ENCODE measurements around the gene KCND3.

KCND3 gene

GRCh38 chr1:111909030-111909429 is 80.4 kb downstream of the KCND3 start:
- DNase-seq: no peak

- no peak for DNase-seq
Measured at GRCh38 chr1:111908011-111908621, 81.4 kb downstream of the KCND3 start.

DNA sequence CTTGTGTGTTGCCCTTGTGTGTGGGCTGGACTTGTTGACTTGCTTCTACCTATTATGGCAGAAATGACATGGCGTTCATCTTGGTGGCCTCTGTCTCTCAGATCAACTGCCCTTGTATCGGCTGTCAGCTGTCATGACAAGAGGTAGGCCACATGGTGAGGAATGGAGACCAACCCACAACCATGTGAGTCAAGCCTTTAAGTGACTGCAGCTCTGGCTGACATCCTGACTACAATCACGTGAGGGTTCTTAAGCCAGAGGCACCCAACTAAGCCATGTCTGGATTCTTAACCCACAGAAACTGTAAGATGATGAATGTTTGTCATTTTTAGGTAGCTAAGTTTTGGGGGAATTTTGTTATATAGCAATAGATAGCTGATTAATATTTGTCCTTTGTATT is 82.1 kb downstream of the KCND3 start:
- DNase-seq: no peak

- DNase-seq: no peak
Measured at GRCh38 chr1:111906816-111907215, 82.7 kb downstream of the KCND3 start.

- no peak for DNase-seq
Measured at GRCh38 chr1:111906111-111906510, 83.4 kb downstream of the KCND3 start.

DNA sequence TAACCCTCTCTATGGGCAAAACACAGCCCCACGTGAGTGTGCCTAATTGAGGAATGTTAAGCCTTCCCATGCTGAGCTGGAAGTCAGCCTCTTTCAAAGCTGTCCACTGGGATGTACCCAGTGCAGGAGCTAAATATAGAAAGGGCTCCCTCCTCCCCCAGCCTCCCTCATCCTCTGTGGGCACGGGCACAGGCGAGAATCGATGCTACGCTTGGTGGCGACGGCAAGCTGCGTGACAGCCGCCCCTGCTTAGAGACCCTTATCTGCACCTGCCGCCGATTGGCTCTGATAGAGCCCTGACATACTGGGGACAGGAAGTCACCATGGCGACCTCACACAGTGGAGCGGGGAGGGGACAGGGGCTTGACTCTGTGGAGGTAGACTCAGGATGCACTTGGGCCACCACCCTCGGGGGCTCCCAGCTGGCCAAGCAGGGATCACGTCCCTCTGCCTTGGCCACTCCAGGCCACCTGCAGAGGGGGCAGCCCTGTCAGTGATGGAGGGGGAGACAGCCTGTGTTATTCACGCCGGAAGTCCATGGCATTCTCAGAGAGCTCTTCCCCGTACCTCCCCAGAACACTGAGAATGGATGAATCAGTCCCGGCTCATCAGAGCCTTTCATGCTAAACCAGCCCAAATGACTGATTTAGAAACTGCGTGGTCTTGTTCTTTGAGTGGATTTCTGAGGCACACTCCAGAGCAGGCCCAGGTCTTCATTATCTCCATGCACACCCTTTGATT is 84.8 kb downstream of the KCND3 start:
- no peak for DNase-seq

GRCh38 chr1:111903871-111904449 is 85.5 kb downstream of the KCND3 start:
- no peak for DNase-seq

DNA sequence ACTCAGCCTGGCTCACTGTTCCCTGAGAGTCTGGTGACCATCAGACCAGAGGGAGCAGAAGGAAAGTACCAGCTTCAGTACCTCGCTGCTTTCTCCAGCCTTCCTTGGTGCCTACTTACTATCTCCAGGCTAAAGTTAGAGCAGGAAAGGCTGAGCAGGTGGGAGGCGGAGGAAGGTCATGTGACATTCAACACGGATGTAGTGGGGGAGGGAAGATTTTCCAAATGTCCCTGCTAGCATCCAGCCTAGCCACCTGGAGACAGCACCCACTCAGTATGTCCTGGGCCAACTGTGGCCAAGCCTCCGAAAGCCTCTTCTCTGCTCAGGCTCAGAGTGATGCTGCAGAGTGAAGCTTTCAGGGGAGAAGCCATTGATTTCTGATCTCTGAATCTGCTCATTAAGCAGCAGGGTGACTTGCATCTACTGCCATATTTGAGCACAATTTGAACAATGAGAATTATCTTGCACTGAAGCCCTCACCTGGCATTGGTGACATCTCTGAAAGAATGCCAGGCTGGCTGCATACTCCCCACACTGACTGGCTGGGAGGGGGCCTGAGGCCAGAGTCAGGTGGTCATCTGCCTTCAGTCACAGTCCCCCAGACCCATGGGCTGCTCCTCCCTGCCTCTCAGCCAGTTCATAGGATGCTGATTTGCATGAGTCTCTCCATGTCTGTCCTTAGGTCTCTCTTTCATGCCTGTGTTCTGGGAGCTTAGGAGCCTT is 86.2 kb downstream of the KCND3 start:
- DNase-seq: no peak

- no peak for DNase-seq
Measured at GRCh38 chr1:111895469-111895868, 94.0 kb downstream of the KCND3 start.

- DNase-seq: no peak
Measured at GRCh38 chr1:111895017-111895416, 94.5 kb downstream of the KCND3 start.

DNA sequence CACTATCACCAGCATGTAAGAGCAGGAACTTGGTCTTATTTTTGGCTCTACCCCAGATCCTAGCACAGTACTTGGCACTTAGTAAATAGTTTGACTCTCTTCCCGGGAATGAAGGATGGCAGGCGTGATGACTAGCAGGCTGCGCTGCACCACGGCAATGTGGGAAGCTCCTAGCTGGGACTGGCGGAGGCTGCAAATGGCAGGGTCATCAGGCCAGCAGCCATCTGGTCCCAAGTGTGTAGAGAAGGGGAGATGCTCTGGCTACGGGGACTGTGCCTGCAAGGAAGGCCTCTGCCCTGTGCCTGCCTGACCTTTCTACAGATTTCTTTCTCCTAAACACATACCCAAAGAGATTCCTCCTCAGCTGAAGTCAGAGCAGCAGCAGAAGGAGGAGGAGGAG is 95.0 kb downstream of the KCND3 start:
- no peak for DNase-seq

- DNase-seq: no peak
Measured at GRCh38 chr1:111891566-111891965, 97.9 kb downstream of the KCND3 start.

DNA sequence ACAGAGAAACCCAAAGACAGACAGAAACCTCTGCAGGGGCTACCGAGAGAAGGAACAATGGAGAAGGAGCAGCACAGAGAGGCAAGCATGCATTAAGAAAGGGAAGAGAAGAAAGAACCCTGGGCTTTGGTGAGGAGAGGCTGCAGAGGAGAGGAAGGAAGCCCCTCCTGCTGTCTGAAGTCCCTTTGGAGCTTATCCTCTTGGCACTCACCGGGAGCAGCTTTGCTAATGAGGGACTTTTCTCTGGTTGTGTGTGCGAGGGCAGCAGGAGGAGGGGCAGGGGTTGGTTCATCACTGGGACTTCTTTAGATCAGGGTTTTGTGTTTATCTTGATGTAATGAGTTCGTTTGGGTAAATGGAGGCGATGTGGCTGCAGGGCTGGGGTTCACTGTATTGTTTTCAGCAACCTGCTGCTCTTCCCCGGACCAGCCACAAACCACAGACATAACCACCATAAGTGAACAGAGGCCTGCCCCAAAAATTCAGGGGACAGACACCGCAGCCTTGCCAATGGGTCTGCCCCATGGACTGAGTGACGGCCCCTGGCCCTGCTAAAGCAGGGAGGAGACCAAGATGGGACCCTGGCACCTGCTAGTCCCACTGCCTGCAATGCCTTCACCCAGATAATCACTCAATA is 100.6 kb downstream of the KCND3 start:
- no peak for DNase-seq

DNA sequence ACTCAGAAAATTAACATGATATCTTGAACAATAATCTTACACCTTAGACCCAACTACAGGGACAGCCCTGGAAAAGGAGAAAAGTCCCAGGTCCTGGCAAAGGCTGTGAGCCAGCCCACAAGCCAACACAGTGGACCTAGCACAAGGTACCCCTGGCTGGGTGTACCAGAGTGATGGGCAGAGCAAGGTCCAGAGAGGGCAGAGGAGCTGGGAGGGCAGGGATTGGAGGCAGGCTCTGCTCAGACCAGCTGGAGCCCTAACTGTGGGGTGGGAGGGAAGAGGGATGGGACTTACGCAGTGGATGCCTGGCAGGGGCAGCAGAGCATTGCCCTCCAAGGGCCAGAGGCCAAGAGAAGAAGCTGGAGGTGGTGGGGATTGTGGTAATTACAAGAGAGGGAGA is 101.6 kb downstream of the KCND3 start:
- no peak for DNase-seq

- no peak for DNase-seq
Measured at GRCh38 chr1:111887385-111887784, 102.1 kb downstream of the KCND3 start.

GRCh38 chr1:111886741-111887140 is 102.7 kb downstream of the KCND3 start:
- DNase-seq: no peak

GRCh38 chr1:111884772-111885443 is 104.6 kb downstream of the KCND3 start:
- DNase-seq: no peak

- no peak for DNase-seq
Measured at GRCh38 chr1:111882986-111883560, 106.4 kb downstream of the KCND3 start.

DNA sequence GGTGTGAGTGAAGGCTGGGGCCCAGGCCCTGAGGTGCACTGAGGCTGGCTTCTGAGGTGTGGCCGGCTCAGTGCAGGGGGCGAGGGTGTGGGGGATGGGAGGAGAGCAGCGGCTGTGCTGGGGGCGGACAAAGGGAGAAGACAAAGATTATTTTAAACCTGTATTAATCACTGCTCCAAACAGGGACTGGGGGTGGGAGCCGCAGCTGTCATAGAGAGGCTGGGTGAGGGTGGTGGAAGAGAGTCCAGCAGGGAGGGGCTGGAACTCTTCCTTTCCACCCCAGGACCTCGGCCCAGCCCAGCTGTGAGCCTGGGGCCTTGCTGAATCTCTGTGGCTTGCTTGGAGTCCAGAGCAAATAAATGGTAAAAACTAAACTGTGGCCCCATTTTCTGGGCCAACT is 106.9 kb downstream of the KCND3 start:
- no peak for DNase-seq

DNA sequence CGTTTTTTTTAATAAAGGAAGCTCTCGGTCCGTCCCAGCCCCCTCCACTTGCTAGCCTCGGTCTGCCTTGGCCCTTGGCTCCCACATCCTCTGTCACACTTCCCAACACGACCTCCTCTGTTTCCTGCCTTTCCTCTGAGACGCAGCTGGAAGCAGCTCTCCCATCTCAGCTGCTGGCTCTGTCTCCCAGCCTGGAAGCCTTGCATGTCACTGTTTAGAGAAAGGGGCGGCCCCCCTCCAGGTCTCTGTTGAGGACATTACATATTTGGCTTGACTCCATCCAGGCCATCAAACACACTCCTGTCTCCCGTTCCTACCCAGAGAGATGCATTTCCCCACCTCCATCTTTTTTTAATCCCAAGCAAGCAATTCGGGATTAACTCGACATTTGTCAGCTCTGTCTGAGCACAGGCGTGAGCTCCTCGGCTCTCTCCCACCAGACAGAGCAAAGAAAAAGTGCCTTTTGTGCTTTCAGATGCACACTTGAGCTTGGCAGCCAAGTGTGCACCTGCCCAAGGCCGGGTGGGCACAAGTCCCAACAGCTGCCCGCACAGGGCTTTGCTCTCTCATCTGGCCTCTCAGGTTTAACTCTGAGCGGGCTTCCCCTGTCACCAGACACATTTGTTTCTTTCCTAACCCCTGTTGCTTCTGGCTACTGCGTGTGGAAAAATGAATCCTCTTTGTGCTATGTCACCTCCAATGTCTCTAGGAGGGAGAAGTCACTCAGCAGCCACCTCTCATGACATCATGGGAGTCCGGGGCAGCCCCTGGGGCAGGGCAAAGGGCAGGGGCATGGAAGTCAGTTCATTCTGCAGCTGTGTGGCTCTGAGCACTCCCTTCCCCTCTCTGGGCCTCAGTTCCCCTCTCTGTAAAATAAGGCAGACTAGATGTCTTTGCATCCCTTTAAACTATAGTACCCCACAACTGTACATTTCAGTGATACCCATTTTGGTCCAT is 108.3 kb downstream of the KCND3 start:
- DNase-seq: no peak

DNA sequence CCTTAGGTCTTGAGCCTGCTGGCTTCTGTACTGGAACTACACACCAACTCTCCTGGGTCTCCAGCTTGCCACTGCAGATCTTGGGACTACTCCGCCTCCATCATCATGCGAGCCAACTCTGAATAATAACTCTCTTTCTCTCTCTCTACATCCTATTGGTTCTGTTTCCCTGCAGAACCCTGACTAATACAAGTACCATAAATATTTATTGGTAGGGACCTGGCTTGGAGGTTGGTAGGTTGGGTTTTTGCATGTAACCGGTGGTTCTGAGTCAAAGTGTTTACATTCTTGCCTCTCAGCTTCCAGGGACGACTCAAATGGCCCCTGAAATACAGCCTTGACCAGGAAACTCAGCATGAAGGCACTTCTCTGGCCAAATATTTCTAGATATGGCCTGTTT is 110.4 kb downstream of the KCND3 start:
- DNase-seq: no peak
